OCI-LY1 (cell line): Measurements from ENCODE around the gene CYB5R3.

Experiments
- H2AFZ ChIP-seq: fragments of 200-600 bp; sonication (generic), shearing (Covaris generic); 2 replicates; pipeline ENCODE4 v1.6.0; 2014; ENCODE audit warnings: antibody characterized with exemption, mild to moderate bottlenecking, low read length
- H3F3A ChIP-seq: fragments of 200-600 bp; sonication (generic), shearing (Covaris generic); 2 replicates; pipeline ENCODE4 v1.6.0; 2014; ENCODE audit warnings: mild to moderate bottlenecking, antibody characterized with exemption, low read length, moderate library complexity; ENCODE audit not compliant: insufficient read depth
- H3K27ac ChIP-seq: fragments of 200-600 bp; sonication (generic); 2 replicates; pipeline ENCODE4 v1.5.1; 2014; ENCODE audit warnings: low read length, mixed run types, mild to moderate bottlenecking, low read depth; ENCODE audit not compliant: poor library complexity, severe bottlenecking
- H3K27me3 ChIP-seq: fragments of 200-600 bp; sonication (generic); 2 replicates; pipeline ENCODE4 v1.6.0; 2014; ENCODE audit warnings: antibody characterized with exemption, mild to moderate bottlenecking, low read length, moderate library complexity; ENCODE audit not compliant: insufficient read depth
- H3K36me3 ChIP-seq: fragments of 200-600 bp; sonication (generic); 2 replicates; pipeline ENCODE4 v1.6.1; 2014; ENCODE audit warnings: mild to moderate bottlenecking, antibody characterized with exemption, low read length, moderate library complexity, mixed read lengths; ENCODE audit not compliant: insufficient read depth
- H3K4me1 ChIP-seq: fragments of 200-600 bp; sonication (generic); 2 replicates; pipeline ENCODE4 v1.5.1; 2014; ENCODE audit warnings: mild to moderate bottlenecking, low read length, moderate library complexity; ENCODE audit not compliant: insufficient read depth, severe bottlenecking
- H3K4me2 ChIP-seq: fragments of 200-600 bp; sonication (generic), shearing (Covaris generic); 2 replicates; pipeline ENCODE4 v1.6.1; 2014; ENCODE audit warnings: low read length
- H3K4me3 ChIP-seq: fragments of 200-600 bp; sonication (generic); 2 replicates; pipeline ENCODE4 v1.5.1; 2014; ENCODE audit warnings: low read length, low read depth, mild to moderate bottlenecking, mixed read lengths; ENCODE audit not compliant: poor library complexity, severe bottlenecking
- H3K79me2 ChIP-seq: fragments of 200-600 bp; shearing (Covaris generic); 2 replicates; pipeline ENCODE4 v1.6.1; 2016; ENCODE audit warnings: mixed run types, low read length, mixed read lengths; ENCODE audit not compliant: insufficient read depth
- H3K9ac ChIP-seq: fragments of 200-600 bp; sonication (generic), shearing (Covaris generic); 2 replicates; pipeline ENCODE4 v1.6.1; 2014; ENCODE audit warnings: mild to moderate bottlenecking, low read length, mixed read lengths
- H3K9me2 ChIP-seq: fragments of 200-600 bp; sonication (generic), shearing (Covaris generic); 2 replicates; pipeline ENCODE4 v1.6.1; 2014; ENCODE audit warnings: low read depth, mild to moderate bottlenecking, low read length, mixed read lengths
- H3K9me3 ChIP-seq: fragments of 200-600 bp; shearing (Covaris generic); 2 replicates; pipeline ENCODE4 v1.6.1; 2014; ENCODE audit warnings: low read length, mixed read lengths
- H4K20me1 ChIP-seq: fragments of 200-600 bp; sonication (generic), shearing (Covaris generic); 2 replicates; pipeline ENCODE4 v1.6.0; 2016; ENCODE audit warnings: mild to moderate bottlenecking, low read length; ENCODE audit not compliant: insufficient read depth
- EZH2 ChIP-seq: fragments of 200-600 bp; sonication (generic), shearing (Covaris generic); IDR thresholded peaks from 2 replicates; pipeline ENCODE4 v1.8.0; 2017; ENCODE audit warnings: borderline replicate concordance, mixed run types, mild to moderate bottlenecking, antibody characterized with exemption, low read length, moderate library complexity, mixed read lengths
- TF ChIP-seq, protein P1 (sequence below): fragments of 200-600 bp; sonication (generic), shearing (Covaris generic); IDR thresholded peaks from 2 replicates; pipeline ENCODE4 v1.5.1; 2017; ENCODE audit warnings: mild to moderate bottlenecking, antibody characterized with exemption, low read length, moderate library complexity, mixed read lengths

The CYB5R3 gene

DNA sequence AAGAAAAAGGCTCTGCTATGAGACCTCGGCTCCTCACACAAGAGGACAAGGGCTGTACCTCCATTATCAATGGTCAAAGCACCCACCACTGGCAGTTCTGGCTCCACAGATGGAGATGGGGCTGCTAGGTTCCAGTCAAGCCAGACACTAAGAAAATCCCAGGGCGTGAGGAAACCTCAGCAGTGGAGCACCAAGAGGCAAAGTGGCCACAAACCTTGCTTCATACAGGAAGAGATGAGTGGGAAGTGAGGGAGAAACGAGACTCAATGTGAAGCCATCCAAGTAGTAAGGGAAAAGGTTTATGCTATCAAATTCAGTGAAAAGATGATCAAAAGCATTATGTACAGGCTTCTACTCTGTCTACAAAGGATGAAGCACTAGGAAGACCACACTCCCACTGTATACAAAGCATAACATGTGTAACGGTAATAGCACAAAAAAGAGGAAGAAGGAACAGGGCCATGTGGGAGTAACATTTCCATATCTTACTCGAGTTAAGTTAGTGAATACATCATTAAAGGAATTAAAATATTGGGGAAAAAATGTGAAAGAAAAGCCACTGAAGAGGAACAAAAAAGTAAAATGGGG lies 61.5 kb downstream of the CYB5R3 start:
- no peaks in the 10 kb centered on the region for H4K20me1 ChIP-seq
- peaks cover 91% of the 10 kb centered on the region for H3K36me3 ChIP-seq
- H3K4me2 ChIP-seq, result no peak overlapping the region

DNA sequence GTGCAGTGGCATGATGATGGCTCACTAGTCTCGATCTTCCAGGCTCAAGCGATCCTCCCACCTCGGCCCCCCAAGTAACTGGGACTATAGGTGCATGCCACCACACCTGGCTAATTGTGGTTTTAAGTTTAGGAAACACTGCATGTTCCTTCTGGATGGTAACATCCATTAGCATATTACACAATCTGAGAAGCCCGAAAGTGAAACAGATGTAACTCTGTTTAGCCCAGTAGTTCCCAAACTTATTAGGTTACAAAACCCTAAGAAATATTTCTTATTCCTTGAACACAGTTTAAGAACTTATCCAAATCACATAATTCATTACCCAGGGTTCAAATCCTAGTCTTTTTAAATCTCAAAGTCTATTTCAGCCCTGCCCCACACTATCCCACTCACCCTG lies 62.8 kb downstream of the CYB5R3 start:
- H3F3A ChIP-seq, result no peaks in the 10 kb centered on the region
- H3K4me1 ChIP-seq, result peaks cover 10% of the 10 kb centered on the region
- no peak overlapping the region for H2AFZ ChIP-seq
- H3K4me2 ChIP-seq, result no peak overlapping the region
- no peaks in the 10 kb centered on the region for H3K9me2 ChIP-seq
- no peaks in the 10 kb centered on the region for H3K9me3 ChIP-seq
- H3K4me3 ChIP-seq, result no peak overlapping the region
- H3K79me2 ChIP-seq, result no peaks in the 10 kb centered on the region
- H3K27me3 ChIP-seq, result no peaks in the 10 kb centered on the region
- no peak overlapping the region for H3K27ac ChIP-seq
- peaks cover 78% of the 10 kb centered on the region for H3K36me3 ChIP-seq
- no peak overlapping the region for H3K9ac ChIP-seq
- TF ChIP-seq, protein P1, sequence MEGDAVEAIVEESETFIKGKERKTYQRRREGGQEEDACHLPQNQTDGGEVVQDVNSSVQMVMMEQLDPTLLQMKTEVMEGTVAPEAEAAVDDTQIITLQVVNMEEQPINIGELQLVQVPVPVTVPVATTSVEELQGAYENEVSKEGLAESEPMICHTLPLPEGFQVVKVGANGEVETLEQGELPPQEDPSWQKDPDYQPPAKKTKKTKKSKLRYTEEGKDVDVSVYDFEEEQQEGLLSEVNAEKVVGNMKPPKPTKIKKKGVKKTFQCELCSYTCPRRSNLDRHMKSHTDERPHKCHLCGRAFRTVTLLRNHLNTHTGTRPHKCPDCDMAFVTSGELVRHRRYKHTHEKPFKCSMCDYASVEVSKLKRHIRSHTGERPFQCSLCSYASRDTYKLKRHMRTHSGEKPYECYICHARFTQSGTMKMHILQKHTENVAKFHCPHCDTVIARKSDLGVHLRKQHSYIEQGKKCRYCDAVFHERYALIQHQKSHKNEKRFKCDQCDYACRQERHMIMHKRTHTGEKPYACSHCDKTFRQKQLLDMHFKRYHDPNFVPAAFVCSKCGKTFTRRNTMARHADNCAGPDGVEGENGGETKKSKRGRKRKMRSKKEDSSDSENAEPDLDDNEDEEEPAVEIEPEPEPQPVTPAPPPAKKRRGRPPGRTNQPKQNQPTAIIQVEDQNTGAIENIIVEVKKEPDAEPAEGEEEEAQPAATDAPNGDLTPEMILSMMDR, result no peak
- TF ChIP-seq EZH2, result no peak
- H4K20me1 ChIP-seq, result no peaks in the 10 kb centered on the region

More for the DNA sequence above, 61.5 kb downstream of the CYB5R3 start:
- Histone ChIP-seq H3K4me1 (peaks cover 2% of the 10 kb centered on the region), H3F3A (no peaks in the 10 kb centered on the region), H3K9me3 (no peaks in the 10 kb centered on the region), H3K4me3 (no peak overlapping the region), H3K79me2 (no peaks in the 10 kb centered on the region), H3K9ac (no peak overlapping the region), H2AFZ (no peak overlapping the region), H3K27me3 (no peaks in the 10 kb centered on the region), H3K9me2 (no peaks in the 10 kb centered on the region), H3K27ac (no peak overlapping the region)
- no peak for TF ChIP-seq EZH2
- TF ChIP-seq, protein P1, result no peak

DNA sequence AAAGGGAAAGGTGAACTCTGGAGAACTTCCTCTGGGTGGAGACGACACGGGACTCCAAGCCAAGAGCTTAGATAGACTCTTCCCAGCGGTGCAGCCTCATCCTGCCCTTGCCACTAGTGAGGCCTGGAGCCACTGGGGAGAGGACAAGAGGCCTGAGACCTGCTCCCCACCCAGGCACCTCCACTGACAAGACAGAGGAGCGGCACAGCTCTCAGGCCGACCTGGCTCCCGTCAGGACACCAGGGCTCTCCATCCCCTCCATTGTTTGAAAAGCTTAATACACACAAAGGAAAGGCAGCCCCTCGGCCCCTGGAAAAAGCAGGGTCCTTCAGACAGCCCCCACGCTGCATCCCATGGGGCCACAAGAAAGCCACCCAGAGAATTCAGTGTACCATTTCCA lies 64.1 kb downstream of the CYB5R3 start:
- Histone ChIP-seq H3F3A (no peaks in the 10 kb centered on the region), H3K79me2 (no peaks in the 10 kb centered on the region; the same call in 1 of the 2 replicates), H3K36me3 (peaks cover 68% of the 10 kb centered on the region), H3K9ac (no peak overlapping the region), H3K27ac (no peak overlapping the region), H2AFZ (no peak overlapping the region), H4K20me1 (no peaks in the 10 kb centered on the region), H3K4me1 (peaks cover 15% of the 10 kb centered on the region), H3K9me2 (no peaks in the 10 kb centered on the region), H3K27me3 (no peaks in the 10 kb centered on the region), H3K4me2 (no peak overlapping the region), H3K9me3 (no peaks in the 10 kb centered on the region), H3K4me3 (no peak overlapping the region)
- TF ChIP-seq EZH2, result no peak
- TF ChIP-seq, protein P1, result no peak
